Activated naive CD8-positive, alpha-beta T cell treated with anti-CD3 and anti-CD28 coated beads, Interleukin-2, amount 10 ng/mL, durations not matched to agents 7 days and 5 days (primary cell): ENCODE results near the gene PLD1. TPM values are rescaled to one million over a fixed set of nuclear protein-coding genes. Genes with fewer than 3 reads are reported as not detected.
A peak's percentile ranks its signal among the peaks of the same experiment; 100 is the strongest.
"Not testable (repeated sequence)": the region's sequence is repeated elsewhere in the genome, so short reads cannot be mapped to it uniquely, and the experiment has no call there.

ENCODE experiments used
- ATAC-seq: fragments of 150-1000 bp; cut with Tn5 transposase; one replicate; pipeline ENCODE4 v1.10.0; 2021; ENCODE audit warnings: low read depth, moderate library complexity
- POLR2A ChIA-PET: fragments of 350-600 bp; sonication (Branson Sonifier 250); formaldehyde crosslinking; loops from one replicate; lab custom pipeline; 2021; ENCODE audit warnings: antibody characterized with exemption; lab: Charles Lee
- DNase-seq: peaks from one replicate; pipeline ENCODE4 v3.0.0; 2021
- H3K27ac Mint-ChIP-seq: one replicate; pipeline ENCODE4 v1.8.0; 2022; ENCODE audit warnings: mild to moderate bottlenecking, mixed read lengths
- H3K27me3 Mint-ChIP-seq: one replicate; pipeline ENCODE4 v1.8.0; 2022; ENCODE audit warnings: mild to moderate bottlenecking, moderate library complexity, mixed read lengths
- H3K36me3 Mint-ChIP-seq: one replicate; pipeline ENCODE4 v1.8.0; 2021; ENCODE audit warnings: mild to moderate bottlenecking, mixed read lengths
- H3K4me1 Mint-ChIP-seq: one replicate; pipeline ENCODE4 v1.8.0; 2021; ENCODE audit warnings: mixed read lengths
- H3K4me3 Mint-ChIP-seq: one replicate; pipeline ENCODE4 v1.8.0; 2022; ENCODE audit warnings: mild to moderate bottlenecking, moderate library complexity, mixed read lengths
- H3K9me3 Mint-ChIP-seq: one replicate; pipeline ENCODE4 v1.8.0; 2021; ENCODE audit warnings: mixed read lengths
- total RNA-seq, 2 experiments: library from RNA; stranded (reverse); gene quantifications; one replicate each; pipeline ENCODE4 v1.2.3, GENCODE V29; 2021

The PLD1 gene
- total RNA-seq, 2 experiments from 2014 or later: 1.0 to 1.7 TPM

- Mint-ChIP-seq H3K36me3 (no peaks in the 10 kb centered on the region), H3K4me1 (peaks cover 3% of the 10 kb centered on the region), H3K27ac (no peak overlapping the region), H3K9me3 (no peaks in the 10 kb centered on the region), H3K4me3 (no peak overlapping the region), H3K27me3 (peaks cover 12% of the 10 kb centered on the region)
- ATAC-seq (no peak), DNase-seq (no peak)
- POLR2A ChIA-PET: no interaction called here
Measured at GRCh38 chr3:171821778-171822358, 11.6 kb upstream of the PLD1 start.

- POLR2A ChIA-PET: no interaction called here
- Mint-ChIP-seq H3K27me3 (peaks cover 11% of the 10 kb centered on the region), H3K27ac (no peak overlapping the region), H3K4me1 (peaks cover 3% of the 10 kb centered on the region), H3K9me3 (no peaks in the 10 kb centered on the region), H3K36me3 (no peaks in the 10 kb centered on the region), H3K4me3 (no peak overlapping the region)
- ATAC-seq: no peak
- DNase-seq: no peak
Measured at GRCh38 chr3:171821044-171821443, 10.8 kb upstream of the PLD1 start.

DNA sequence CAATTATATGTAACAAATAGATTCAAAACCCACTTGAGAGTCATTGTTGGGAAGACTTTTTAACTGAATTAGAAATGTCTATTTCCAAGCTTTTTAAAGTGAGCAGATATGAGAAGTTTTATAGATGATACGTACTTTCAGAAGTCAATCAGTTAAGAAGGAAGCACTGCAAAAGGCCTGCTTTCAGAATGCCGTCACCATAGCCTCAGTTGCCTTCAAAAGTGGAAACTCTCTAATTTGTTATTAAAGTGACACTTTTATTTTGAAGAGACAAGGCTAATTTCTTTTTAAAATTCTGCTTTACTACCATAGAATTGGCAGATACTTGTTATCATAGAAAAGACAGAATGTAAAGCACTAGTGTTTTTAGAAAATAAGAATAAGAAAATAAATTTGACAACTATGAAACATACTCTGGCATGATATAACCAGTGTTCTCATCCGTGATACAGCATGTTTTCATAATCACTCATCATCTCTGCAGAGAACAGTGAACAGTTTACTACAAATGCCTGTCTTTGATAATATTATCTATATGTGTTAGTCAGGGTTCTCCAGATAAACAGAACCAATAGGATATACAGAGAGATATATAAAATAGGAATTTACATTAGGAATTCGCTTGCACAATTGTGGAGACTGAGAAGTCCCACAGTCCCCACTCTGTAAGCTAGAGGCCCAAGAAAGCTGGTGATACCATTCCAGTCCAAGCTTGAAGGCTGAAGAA, 7.0 kb upstream of the PLD1 start:
- Mint-ChIP-seq H3K4me3 (no peak overlapping the region), H3K27ac (no peak overlapping the region), H3K27me3 (peaks cover 9% of the 10 kb centered on the region), H3K36me3 (no peaks in the 10 kb centered on the region), H3K9me3 (no peaks in the 10 kb centered on the region), H3K4me1 (peaks cover 6% of the 10 kb centered on the region)
- POLR2A ChIA-PET: no interaction called here
- no peak for DNase-seq
- no peak for ATAC-seq

GRCh38 chr3:171815973-171816595, 5.8 kb upstream of the PLD1 start:
- DNase-seq (no peak), ATAC-seq (no peak)

DNA sequence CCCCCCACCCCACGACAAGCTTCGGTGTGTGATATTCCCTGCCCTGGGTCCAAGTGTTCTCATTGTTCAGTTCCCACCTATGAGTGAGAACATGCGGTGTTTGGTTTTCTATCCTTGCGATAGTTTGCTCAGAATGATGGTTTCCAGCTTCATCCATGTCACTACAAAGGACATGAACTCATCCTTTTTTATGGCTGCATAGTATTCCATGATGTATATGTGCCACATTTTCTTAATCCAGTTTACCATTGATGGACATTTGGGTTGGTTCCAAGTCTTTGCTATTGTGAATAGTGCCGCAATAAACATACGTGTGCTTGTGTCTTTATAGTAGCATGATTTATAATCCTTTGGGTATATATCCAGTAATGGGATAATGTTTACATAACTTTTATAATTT, 4.4 kb upstream of the PLD1 start:
- H3K27me3 Mint-ChIP-seq: peaks cover 29% of the 10 kb centered on the region
- H3K4me3 Mint-ChIP-seq: not testable (repeated sequence)

More at GRCh38 chr3:171815973-171816595, 5.8 kb upstream of the PLD1 start:
- peaks cover 3% of the 10 kb centered on the region for H3K4me1 Mint-ChIP-seq
- no peak overlapping the region for H3K4me3 Mint-ChIP-seq
- H3K27ac Mint-ChIP-seq: no peak overlapping the region
- no peaks in the 10 kb centered on the region for H3K9me3 Mint-ChIP-seq
- POLR2A ChIA-PET: no interaction called here
- H3K36me3 Mint-ChIP-seq: no peaks in the 10 kb centered on the region
- H3K27me3 Mint-ChIP-seq: peaks cover 20% of the 10 kb centered on the region

DNA sequence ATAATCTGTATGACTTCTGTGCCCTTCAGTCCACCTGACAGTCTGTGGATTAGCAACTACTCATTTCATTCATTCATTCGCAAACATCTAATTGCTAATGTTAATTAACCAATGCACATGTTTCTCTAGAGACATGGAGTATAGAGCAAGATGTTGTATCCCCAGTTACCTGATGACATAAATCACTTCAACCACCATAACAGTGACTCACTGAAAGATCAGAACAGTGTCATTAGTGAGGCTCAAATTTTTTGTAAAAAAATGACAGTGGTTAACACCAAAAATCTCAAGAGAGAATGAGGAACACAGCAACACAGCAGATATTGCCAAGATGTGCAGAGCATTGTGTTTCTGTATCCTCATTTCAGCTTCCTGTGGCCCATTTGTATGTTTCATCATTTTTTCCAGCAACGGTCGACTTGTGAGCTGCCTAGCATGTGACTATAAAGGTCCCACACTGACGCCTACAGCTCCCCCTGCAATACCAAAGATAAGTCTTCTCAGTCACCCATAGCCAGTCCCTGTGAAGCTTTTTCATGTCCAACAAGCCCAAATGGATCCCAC, 3.7 kb upstream of the PLD1 start:
- Mint-ChIP-seq H3K27me3 (peaks cover 36% of the 10 kb centered on the region), H3K36me3 (no peaks in the 10 kb centered on the region), H3K9me3 (no peaks in the 10 kb centered on the region), H3K4me3 (no peak overlapping the region), H3K27ac (no peak overlapping the region), H3K4me1 (peaks cover 14% of the 10 kb centered on the region)
- POLR2A ChIA-PET: no interaction called here
- no peak for ATAC-seq
- DNase-seq: no peak

More for the DNA sequence above, 4.4 kb upstream of the PLD1 start:
- H3K36me3 Mint-ChIP-seq, ATAC-seq, H3K27ac Mint-ChIP-seq, H3K9me3 Mint-ChIP-seq, DNase-seq, POLR2A ChIA-PET, H3K4me1 Mint-ChIP-seq: not testable (repeated sequence)

DNA sequence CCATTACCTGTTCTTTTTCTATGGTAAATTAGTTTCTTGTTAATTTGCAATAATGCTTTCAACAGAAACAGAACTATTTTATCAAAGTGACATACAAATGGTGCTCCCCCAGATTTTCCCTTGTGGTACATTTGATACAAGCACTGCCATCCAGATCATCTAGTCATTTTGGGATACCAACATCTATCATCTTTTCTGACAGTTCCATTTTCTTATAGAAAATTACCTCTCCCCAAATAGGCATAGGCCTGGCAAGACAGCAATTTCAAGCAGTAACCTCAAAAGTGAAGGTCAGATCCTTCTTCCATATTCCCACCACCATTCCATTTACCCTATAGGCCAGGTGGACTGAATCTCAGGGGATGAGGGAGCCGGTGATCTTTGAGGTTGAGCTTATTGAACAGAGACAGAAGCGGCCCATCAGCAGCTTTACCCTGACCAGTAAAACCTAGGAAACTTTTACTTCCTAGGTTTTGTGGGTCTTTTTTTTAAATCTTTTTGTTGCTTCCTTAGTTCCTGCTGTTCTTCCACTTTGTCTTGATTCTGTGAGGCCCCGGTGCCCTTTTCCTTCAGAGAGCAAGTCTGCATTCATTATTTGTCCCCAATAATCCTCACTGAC, 3.1 kb upstream of the PLD1 start:
- H3K27ac Mint-ChIP-seq: no peak overlapping the region
- POLR2A ChIA-PET: no interaction called here
- H3K27me3 Mint-ChIP-seq: peaks cover 36% of the 10 kb centered on the region
- DNase-seq (no peak), ATAC-seq (no peak)
- no peaks in the 10 kb centered on the region for H3K36me3 Mint-ChIP-seq
- H3K4me1 Mint-ChIP-seq: peaks cover 15% of the 10 kb centered on the region
- H3K4me3 Mint-ChIP-seq: no peak overlapping the region
- no peaks in the 10 kb centered on the region for H3K9me3 Mint-ChIP-seq

GRCh38 chr3:171812811-171813210, 2.5 kb upstream of the PLD1 start:
- Mint-ChIP-seq H3K27me3 (peaks cover 36% of the 10 kb centered on the region), H3K4me1 (peaks cover 15% of the 10 kb centered on the region), H3K27ac (no peak overlapping the region), H3K4me3 (no peak overlapping the region), H3K9me3 (no peaks in the 10 kb centered on the region), H3K36me3 (no peaks in the 10 kb centered on the region)
- no peak for ATAC-seq
- DNase-seq: no peak
- POLR2A ChIA-PET: no interaction called here

DNA sequence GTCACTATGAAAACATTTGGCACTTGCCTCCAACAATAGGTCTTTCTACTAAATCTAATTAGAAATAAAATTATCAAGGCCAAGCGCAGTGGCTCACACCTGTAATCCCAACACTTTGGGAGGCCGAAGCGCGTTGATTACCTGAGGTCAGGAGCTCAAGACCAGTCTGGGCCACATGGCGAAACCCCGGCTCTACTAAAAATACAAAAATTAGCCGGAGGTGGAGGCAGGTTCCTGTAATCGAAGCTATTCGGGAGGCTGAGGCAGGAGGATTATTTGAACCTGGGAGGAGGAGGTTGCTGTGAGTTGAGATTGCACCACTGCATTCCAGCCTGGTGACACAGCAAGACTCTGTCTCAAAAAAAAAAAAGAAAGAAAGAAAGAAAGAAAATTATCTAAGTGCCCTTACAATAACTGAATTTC, 1.6 kb upstream of the PLD1 start:
- peaks cover 44% of the 10 kb centered on the region for H3K27me3 Mint-ChIP-seq
- H3K27ac Mint-ChIP-seq: no peak overlapping the region
- no peaks in the 10 kb centered on the region for H3K36me3 Mint-ChIP-seq
- peaks cover 15% of the 10 kb centered on the region for H3K4me1 Mint-ChIP-seq
- no peak for DNase-seq
- ATAC-seq: no peak
- no peaks in the 10 kb centered on the region for H3K9me3 Mint-ChIP-seq
- POLR2A ChIA-PET: no interaction called here
- H3K4me3 Mint-ChIP-seq: no peak overlapping the region

- POLR2A ChIA-PET: no interaction called here
- Mint-ChIP-seq H3K27ac (no peak overlapping the region), H3K9me3 (no peaks in the 10 kb centered on the region), H3K4me3 (no peak overlapping the region), H3K27me3 (peaks cover 45% of the 10 kb centered on the region), H3K36me3 (no peaks in the 10 kb centered on the region), H3K4me1 (peaks cover 15% of the 10 kb centered on the region)
- DNase-seq (no peak), ATAC-seq (no peak)
Measured at GRCh38 chr3:171811295-171811912, 1.1 kb upstream of the PLD1 start.

GRCh38 chr3:171810629-171811294, 479 bp upstream of the PLD1 start:
- peaks cover 43% of the 10 kb centered on the region for H3K27me3 Mint-ChIP-seq
- no peak overlapping the region for H3K27ac Mint-ChIP-seq
- POLR2A ChIA-PET: no interaction called here
- no peaks in the 10 kb centered on the region for H3K9me3 Mint-ChIP-seq
- H3K4me3 Mint-ChIP-seq: peak overlapping the region; percentile 85
- H3K4me1 Mint-ChIP-seq: peaks cover 15% of the 10 kb centered on the region
- DNase-seq (no peak), ATAC-seq (no peak)
- H3K36me3 Mint-ChIP-seq: no peaks in the 10 kb centered on the region

- H3K27ac Mint-ChIP-seq: peak overlapping the region; percentile 36
- peaks cover 15% of the 10 kb centered on the region for H3K4me1 Mint-ChIP-seq
- ATAC-seq (peak; percentile 9), DNase-seq (no peak)
- H3K27me3 Mint-ChIP-seq: peaks cover 47% of the 10 kb centered on the region
- no peaks in the 10 kb centered on the region for H3K36me3 Mint-ChIP-seq
- POLR2A ChIA-PET: no interaction called here
- H3K4me3 Mint-ChIP-seq: peak overlapping the region; percentile 85
- H3K9me3 Mint-ChIP-seq: no peaks in the 10 kb centered on the region
Measured at GRCh38 chr3:171809611-171809860, 747 bp downstream of the PLD1 start.

- Mint-ChIP-seq H3K4me3 (no peak overlapping the region), H3K4me1 (peaks cover 12% of the 10 kb centered on the region), H3K36me3 (no peaks in the 10 kb centered on the region), H3K27ac (no peak overlapping the region), H3K9me3 (no peaks in the 10 kb centered on the region), H3K27me3 (peaks cover 55% of the 10 kb centered on the region)
- DNase-seq: no peak
- no peak for ATAC-seq
- POLR2A ChIA-PET: no interaction called here
Measured at GRCh38 chr3:171807806-171808205, 2.5 kb downstream of the PLD1 start.
